HCT116 (cell line): ENCODE results near the gene ITM2B. TPM values are rescaled to one million over a fixed set of nuclear protein-coding genes. Genes with fewer than 3 reads are reported as not detected.
A peak's percentile ranks its signal among the peaks of the same experiment; 100 is the strongest.

ENCODE experiments used
- ATAC-seq: fragments of 200-7000 bp; cut with Tn5 transposase; 2 replicates; pipeline ENCODE4 v1.9.1; 2020; ENCODE audit warnings: mild to moderate bottlenecking, moderate library complexity
- BruUV-seq: library from RNA; stranded (reverse); fragments of 400-500 nt; replicated peaks from 2 replicates; lab custom pipeline; 2021; lab: Mats Ljungman, UMichigan
- CTCF ChIA-PET: fragments of 300-600 bp; sonication (Branson Sonifier 250); formaldehyde crosslinking; loops from one replicate; lab custom pipeline; 2021; ENCODE audit warnings: antibody characterized with exemption; lab: Charles Lee
- POLR2A ChIA-PET: fragments of 300-600, 350-600 bp; sonication (Branson Sonifier 250); formaldehyde crosslinking; loops from one replicate; lab custom pipeline; 2021; ENCODE audit warnings: antibody characterized with exemption; lab: Charles Lee
- RAD21 ChIA-PET, 2 experiments: fragments of 300-600 bp; sonication (Branson Sonifier 250); formaldehyde crosslinking; loops; one replicate each; lab custom pipeline; 2023; ENCODE audit warnings: low total read pairs in 2 of 2; ENCODE audit not compliant: uncharacterized antibody in 2 of 2, unreplicated experiment in 2 of 2, low non-redundant PET in 1 of 2; lab: Charles Lee
- DNase-seq: peaks from one replicate; pipeline ENCODE4 v3.0.0-alpha.2; 2010; ENCODE audit warnings: low read depth, low spot score
- H2AFZ ChIP-seq: fragments of 200-600 bp; shearing (Covaris generic), sonication (generic); 2 replicates; pipeline ENCODE4 v1.6.1; 2017; ENCODE audit warnings: low read depth, mixed run types, mixed read lengths, antibody characterized with exemption, low read length; ENCODE audit not compliant: poor library complexity, severe bottlenecking
- H3K27ac ChIP-seq: 2 replicates; pipeline ENCODE4 v1.5.1; 2012; ENCODE audit warnings: low read depth, low read length
- H3K27me3 ChIP-seq: fragments of 200-600 bp; sonication (generic); 2 replicates; pipeline ENCODE4 v1.6.1; 2016; ENCODE audit warnings: mixed run types, low read length, mixed read lengths; ENCODE audit not compliant: insufficient read depth
- H3K36me3 ChIP-seq, 2 experiments: fragments of 200-500 bp in 1 of 2; fragments of 200-600 bp in 1 of 2; sonication (Bioruptor generic) in 1 of 2; sonication (generic) in 1 of 2; 2 replicates each; pipeline versions ENCODE4 v1.5.1 to v1.6.1; 2014 to 2016; ENCODE audit warnings: low read length in 2 of 2, inconsistent platforms in 1 of 2, mixed read lengths in 1 of 2, mixed run types in 1 of 2; ENCODE audit not compliant: insufficient read depth in 2 of 2, control insufficient read depth in 1 of 2
- H3K4me1 ChIP-seq, 2 experiments: fragments of 200-600 bp in 1 of 2; sonication (generic) in 1 of 2; 2 replicates each; pipeline versions ENCODE4 v1.5.1 to v1.6.1; 2012 to 2017; ENCODE audit warnings: low read length in 2 of 2, inconsistent platforms in 1 of 2, mild to moderate bottlenecking in 1 of 2, mixed read lengths in 1 of 2, mixed run types in 1 of 2, moderate library complexity in 1 of 2; ENCODE audit not compliant: insufficient read depth in 2 of 2, control insufficient read depth in 1 of 2
- H3K4me2 ChIP-seq: fragments of 200-600 bp; sonication (generic); 2 replicates; pipeline ENCODE4 v1.6.1; 2017; ENCODE audit warnings: mixed run types, low read length, mixed read lengths
- H3K4me3 ChIP-seq, 2 experiments: fragments of 200-600 bp in 1 of 2; sonication (generic) in 1 of 2; replicated peaks in 1 of 2; 2 replicates each; pipeline ENCODE4 v1.5.1; 2011 to 2016; ENCODE audit warnings: low read length in 2 of 2, control low read depth in 1 of 2, low read depth in 1 of 2, mild to moderate bottlenecking in 1 of 2, mixed read lengths in 1 of 2, mixed run types in 1 of 2
- H3K79me2 ChIP-seq: fragments of 200-600 bp; sonication (generic); 2 replicates; pipeline ENCODE4 v1.6.1; 2017; ENCODE audit warnings: mild to moderate bottlenecking, mixed run types, low read length, moderate library complexity, mixed read lengths; ENCODE audit not compliant: insufficient read depth
- H3K9ac ChIP-seq: fragments of 200-600 bp; sonication (generic); 2 replicates; pipeline ENCODE4 v1.6.1; 2016; ENCODE audit warnings: low read length, mixed read lengths
- H3K9me2 ChIP-seq: fragments of 200-600 bp; sonication (generic), shearing (Covaris generic); 2 replicates; pipeline ENCODE4 v1.6.1; 2017; ENCODE audit warnings: mixed run types, mild to moderate bottlenecking, moderate library complexity; ENCODE audit not compliant: insufficient read depth
- H3K9me3 ChIP-seq, 2 experiments: fragments of 200-500 bp in 1 of 2; fragments of 200-600 bp in 1 of 2; sonication (Bioruptor generic) in 1 of 2; sonication (generic) in 1 of 2; 2 replicates each; pipeline ENCODE4 v1.6.1; 2014 to 2017; ENCODE audit warnings: low read length in 2 of 2, mixed read lengths in 2 of 2, inconsistent platforms in 1 of 2, low read depth in 1 of 2, mild to moderate bottlenecking in 1 of 2, mixed run types in 1 of 2, moderate library complexity in 1 of 2; ENCODE audit not compliant: control insufficient read depth in 1 of 2, insufficient read depth in 1 of 2
- H4K20me1 ChIP-seq: fragments of 200-600 bp; sonication (generic), shearing (Covaris generic); 2 replicates; pipeline ENCODE4 v1.6.1; 2017; ENCODE audit warnings: mixed run types, mild to moderate bottlenecking, moderate library complexity; ENCODE audit not compliant: insufficient read depth
- CBX3 ChIP-seq: IDR thresholded peaks from 2 replicates; pipeline ENCODE4 v1.6.1; 2012; ENCODE audit warnings: low read depth
- CTCF ChIP-seq, 3 experiments: fragments of 200-600 bp in 1 of 3; sonication (generic) in 1 of 3; IDR thresholded peaks in 2 of 3; conservative IDR thresholded peaks in 1 of 3; 2 replicates each; pipeline ENCODE4 v1.5.1; 2012 to 2017; ENCODE audit warnings: low read depth in 2 of 3, low read length in 2 of 3, antibody characterized with exemption in 1 of 3, borderline replicate concordance in 1 of 3, control low read depth in 1 of 3, mild to moderate bottlenecking in 1 of 3, mixed read lengths in 1 of 3, mixed run types in 1 of 3, moderate library complexity in 1 of 3; ENCODE audit not compliant: insufficient read depth in 1 of 3
- ELF1 ChIP-seq: IDR thresholded peaks from 2 replicates; pipeline ENCODE4 v1.6.1; 2012; ENCODE audit warnings: low read depth, borderline replicate concordance
- EZH2 ChIP-seq: fragments of 200-600 bp; sonication (generic); IDR thresholded peaks from 2 replicates; pipeline ENCODE4 v1.6.1; 2017; ENCODE audit warnings: antibody characterized with exemption, mixed run types
- FOSL1 ChIP-seq: IDR thresholded peaks from 2 replicates; pipeline ENCODE4 v1.6.1; 2012; ENCODE audit warnings: low read depth
- JUND ChIP-seq: IDR thresholded peaks from 2 replicates; pipeline ENCODE4 v1.6.1; 2012
- MAX ChIP-seq: IDR thresholded peaks from 2 replicates; pipeline ENCODE4 v1.6.1; 2012
- POLR2AphosphoS5 ChIP-seq: IDR thresholded peaks from 2 replicates; pipeline ENCODE4 v1.6.1; 2011; ENCODE audit warnings: mild to moderate bottlenecking, low read depth, low read length, moderate library complexity
- RAD21 ChIP-seq: IDR thresholded peaks from 2 replicates; pipeline ENCODE4 v1.6.1; 2012; ENCODE audit warnings: low read depth, mild to moderate bottlenecking
- SIN3A ChIP-seq: IDR thresholded peaks from 2 replicates; pipeline ENCODE4 v1.6.1; 2012; ENCODE audit warnings: low read depth
- SP1 ChIP-seq: IDR thresholded peaks from 2 replicates; pipeline ENCODE4 v1.6.1; 2012; ENCODE audit warnings: low read depth
- TCF7L2 ChIP-seq: IDR thresholded peaks from 2 replicates; pipeline ENCODE4 v1.7.0; 2011; ENCODE audit warnings: borderline replicate concordance, inconsistent platforms; ENCODE audit not compliant: insufficient read depth, insufficient read length; ENCODE audit errors: extremely low read depth
- YY1 ChIP-seq: IDR thresholded peaks from 2 replicates; pipeline ENCODE4 v1.6.1; 2011; ENCODE audit warnings: low read length, low read depth, moderate library complexity, mild to moderate bottlenecking; ENCODE audit not compliant: insufficient replicate concordance; ENCODE audit errors: extremely low read depth
- ZFX ChIP-seq: fragments of 450-650 bp; IDR thresholded peaks from 2 replicates; pipeline ENCODE4 v1.6.1; 2017
- ZNF274 ChIP-seq: fragments of 200-500 bp; sonication (Bioruptor generic); IDR thresholded peaks from 2 replicates; pipeline ENCODE4 v1.6.1; 2014; ENCODE audit warnings: mild to moderate bottlenecking, low read depth, low read length, inconsistent platforms
- intact Hi-C: fragments of 100-400 bp; cut with micrococcal nuclease; formaldehyde crosslinking; loops from 2 replicates; pipeline ENCODE4 v1.10.0; 2022
- total RNA-seq: library from RNA; stranded (reverse); gene quantifications from one replicate; pipeline ENCODE4 v1.2.1, GENCODE V29; 2021; ENCODE audit not compliant: unreplicated experiment
- TF ChIP-seq, protein P1 (sequence below): IDR thresholded peaks from 2 replicates; pipeline ENCODE4 v1.6.1; 2011; ENCODE audit warnings: mild to moderate bottlenecking, low read length, moderate library complexity; ENCODE audit not compliant: insufficient replicate concordance; ENCODE audit errors: extremely low read depth

Gene ITM2B
- total RNA-seq, 1 experiment from 2014 or later: 124 TPM

DNA sequence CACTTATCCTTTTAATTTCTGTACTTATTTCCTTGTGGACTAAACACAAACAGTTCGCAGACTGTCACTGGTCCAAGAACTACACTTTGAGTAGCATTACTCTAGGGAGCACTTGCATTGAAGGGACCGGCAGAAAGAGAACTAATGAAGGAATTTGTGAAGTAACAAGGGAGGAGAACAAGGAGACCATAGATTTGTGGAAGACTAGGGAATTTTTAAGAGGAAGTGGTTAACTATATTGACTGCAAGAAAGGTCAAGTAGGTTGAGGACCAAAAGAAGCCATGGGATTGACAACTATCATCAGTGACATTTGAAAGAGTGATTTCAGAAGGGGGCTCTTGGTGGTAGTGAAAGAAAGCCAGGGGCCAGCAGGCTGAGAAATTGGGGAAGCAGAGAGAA is 66.6 kb downstream of the ITM2B start (continued):
- TF ChIP-seq, protein P1, sequence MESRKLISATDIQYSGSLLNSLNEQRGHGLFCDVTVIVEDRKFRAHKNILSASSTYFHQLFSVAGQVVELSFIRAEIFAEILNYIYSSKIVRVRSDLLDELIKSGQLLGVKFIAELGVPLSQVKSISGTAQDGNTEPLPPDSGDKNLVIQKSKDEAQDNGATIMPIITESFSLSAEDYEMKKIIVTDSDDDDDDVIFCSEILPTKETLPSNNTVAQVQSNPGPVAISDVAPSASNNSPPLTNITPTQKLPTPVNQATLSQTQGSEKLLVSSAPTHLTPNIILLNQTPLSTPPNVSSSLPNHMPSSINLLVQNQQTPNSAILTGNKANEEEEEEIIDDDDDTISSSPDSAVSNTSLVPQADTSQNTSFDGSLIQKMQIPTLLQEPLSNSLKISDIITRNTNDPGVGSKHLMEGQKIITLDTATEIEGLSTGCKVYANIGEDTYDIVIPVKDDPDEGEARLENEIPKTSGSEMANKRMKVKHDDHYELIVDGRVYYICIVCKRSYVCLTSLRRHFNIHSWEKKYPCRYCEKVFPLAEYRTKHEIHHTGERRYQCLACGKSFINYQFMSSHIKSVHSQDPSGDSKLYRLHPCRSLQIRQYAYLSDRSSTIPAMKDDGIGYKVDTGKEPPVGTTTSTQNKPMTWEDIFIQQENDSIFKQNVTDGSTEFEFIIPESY: no peak
- TF ChIP-seq MAX (no peak), SP1 (no peak)

GRCh38 chr13:48302871-48303358 is 69.9 kb downstream of the ITM2B start:
- Histone ChIP-seq H4K20me1 (no peaks in the 10 kb centered on the region), H3K4me2 (peak overlapping the region; percentile 90), H3K27ac (peak overlapping the region; percentile 91), H3K9me3 (no peaks in the 10 kb centered on the region), H2AFZ (peak overlapping the region; percentile 22), H3K4me3 (peak overlapping the region; percentile 73 to 96), H3K9me2 (no peaks in the 10 kb centered on the region), H3K9ac (peak overlapping the region; percentile 85), H3K36me3 (no peaks in the 10 kb centered on the region), H3K4me1 (peaks cover 11 to 13% of the 10 kb centered on the region in 2 experiments; a peak in 3 of 4 replicates), H3K27me3 (no peaks in the 10 kb centered on the region), H3K79me2 (peaks cover 31% of the 10 kb centered on the region)
- CTCF ChIA-PET: no interaction called here
- DNase-seq: peak; percentile 18
- no peak for ATAC-seq
- POLR2A ChIA-PET: no interaction called here
- RAD21 ChIA-PET: no interaction called here
- intact Hi-C loops: loop anchor here (5.0 to 10.0 kb wide), 2 partner anchors 176 to 208 kb away; partner anchors contain the start of gene MED4
- no TSS peak for BruUV-seq
- TF ChIP-seq EZH2 (no peak), MAX (no peak), ZFX (no peak), CBX3 (no peak), FOSL1 (no peak), POLR2AphosphoS5 (no peak), YY1 (no peak), RAD21 (no peak), ZNF274 (no peak), CTCF (IDR thresholded peaks at IDR 0.05 in 2 of 3, conservative IDR thresholded peaks at IDR 0.05 in 1 of 3; ENCODE audit: borderline replicate concordance in 1 of 3, insufficient read depth in 1 of 3, low read depth in 2 of 3, low read length in 2 of 3) (no peak), JUND (no peak), ELF1 (no peak), SIN3A (no peak), TCF7L2 (no peak)
- TF ChIP-seq, protein P1: no peak
